HepG2 (cell line): ENCODE measurements around the gene CLIC6. TPM values are rescaled to one million over a fixed set of nuclear protein-coding genes. Genes with fewer than 3 reads are reported as not detected.

Experiments used
- ARHGAP35 ChIP-seq: sonication (generic); formaldehyde crosslinking; IDR thresholded peaks from 2 replicates; pipeline ENCODE4 v1.9.0; 2022; ENCODE audit warnings: mild to moderate bottlenecking, inconsistent platforms, moderate library complexity, missing genetic modification reagents, borderline replicate concordance
- CCAR2 ChIP-seq: fragments of 200-400 bp; formaldehyde crosslinking; optimal IDR thresholded peaks from 2 replicates; pipeline ENCODE3; 2018; ENCODE audit warnings: low read depth, mild to moderate bottlenecking, low read length, moderate library complexity
- CENPX ChIP-seq: sonication (generic); formaldehyde crosslinking; IDR thresholded peaks from 2 replicates; pipeline ENCODE4 v1.9.0; 2021; ENCODE audit warnings: mild to moderate bottlenecking, missing genetic modification reagents, moderate library complexity
- DMAP1 ChIP-seq: IDR thresholded peaks from 2 replicates; pipeline ENCODE4 v1.6.1; 2016
- EED ChIP-seq: sonication (generic); formaldehyde crosslinking; IDR thresholded peaks from 2 replicates; pipeline ENCODE4 v1.5.0; 2020; ENCODE audit warnings: mild to moderate bottlenecking, missing genetic modification reagents
- FOXA3 ChIP-seq: IDR thresholded peaks from 2 replicates; pipeline ENCODE4 v1.6.1; 2016; ENCODE audit warnings: missing genetic modification reagents, missing compliant biosample characterization
- KDM4B ChIP-seq: sonication (generic); formaldehyde crosslinking; IDR thresholded peaks from 2 replicates; pipeline ENCODE4 v1.4.0; 2020; ENCODE audit warnings: missing genetic modification reagents
- MEIS1 ChIP-seq: sonication (generic); formaldehyde crosslinking; IDR thresholded peaks from 2 replicates; pipeline ENCODE4 v1.9.0; 2021; ENCODE audit warnings: mild to moderate bottlenecking, missing genetic modification reagents, moderate library complexity, borderline replicate concordance
- PCBP2 ChIP-seq: fragments of 200-400 bp; formaldehyde crosslinking; optimal IDR thresholded peaks from 2 replicates; pipeline ENCODE3; 2018; ENCODE audit warnings: low read length, low read depth; ENCODE audit not compliant: poor library complexity, severe bottlenecking
- RARG ChIP-seq: sonication (generic); formaldehyde crosslinking; IDR thresholded peaks from 2 replicates; pipeline ENCODE4 v1.4.0; 2020; ENCODE audit warnings: low read depth, mild to moderate bottlenecking, missing genetic modification reagents
- RFX5 ChIP-seq: IDR thresholded peaks from 2 replicates; pipeline ENCODE4 v1.6.1; 2011; ENCODE audit warnings: low read depth, low read length, improper control_type of control experiment
- SOX13 ChIP-seq, 3 experiments: fragments of 450-650 bp in 1 of 3; sonication (generic) in 1 of 3; formaldehyde crosslinking in 1 of 3; IDR thresholded peaks in 2 of 3; conservative IDR thresholded peaks in 1 of 3; 2 replicates each; pipeline versions ENCODE4 v1.5.0 to v1.6.1; 2016 to 2020; ENCODE audit warnings: antibody characterized with exemption in 1 of 3, mild to moderate bottlenecking in 1 of 3, missing compliant biosample characterization in 1 of 3, missing genetic modification reagents in 1 of 3, moderate library complexity in 1 of 3
- ZNF33A ChIP-seq: sonication (generic); formaldehyde crosslinking; IDR thresholded peaks from 2 replicates; pipeline ENCODE4 v1.5.1; 2020; ENCODE audit warnings: missing genetic modification reagents, mild to moderate bottlenecking, moderate library complexity, borderline replicate concordance
- ZNF550 ChIP-seq: sonication (generic); formaldehyde crosslinking; IDR thresholded peaks from 2 replicates; pipeline ENCODE4 v1.4.0; 2020; ENCODE audit warnings: mild to moderate bottlenecking, missing genetic modification reagents, borderline replicate concordance
- ZNF747 ChIP-seq: sonication (generic); formaldehyde crosslinking; IDR thresholded peaks from 2 replicates; pipeline ENCODE4 v1.8.1; 2023; ENCODE audit warnings: missing genetic modification reagents, mild to moderate bottlenecking, borderline replicate concordance
- ZNF780A ChIP-seq: sonication (generic); formaldehyde crosslinking; IDR thresholded peaks from 2 replicates; pipeline ENCODE4 v1.8.0; 2022; ENCODE audit warnings: mild to moderate bottlenecking, missing genetic modification reagents, moderate library complexity
- ZNF816 ChIP-seq: sonication (generic); formaldehyde crosslinking; IDR thresholded peaks from 2 replicates; pipeline ENCODE4 v1.8.0; 2022; ENCODE audit warnings: missing genetic modification reagents, mild to moderate bottlenecking, borderline replicate concordance
- polyA plus RNA-seq, 8 experiments: library from polyadenylated mRNA; depleted of rRNA in 3 of 8; stranded (reverse) in 7 of 8; unstranded in 1 of 8; fragments of >200 nt; fragmentation: Illumina TruSeq in 4 of 8; extraction: Trizol in 4 of 8; gene quantifications; 2 replicates each; pipeline versions ENCODE4 v1.2.1 to v1.2.3, GENCODE V29; 2011 to 2016; ENCODE audit warnings: low read depth in 4 of 8, missing spikeins in 1 of 8, mixed read lengths in 1 of 8; ENCODE audit not compliant: insufficient read depth in 1 of 8
- total RNA-seq, 5 experiments: library from RNA; depleted of rRNA; stranded (reverse); fragments of >200 nt; fragmentation: Illumina TruSeq; extraction: Trizol; gene quantifications; 2 replicates each; pipeline ENCODE4 v1.2.3, GENCODE V29; 2016; ENCODE audit warnings: low read depth in 1 of 5
- TF ChIP-seq, protein P1 (sequence below): IDR thresholded peaks from 2 replicates; pipeline ENCODE4 v1.6.1; 2012; ENCODE audit warnings: inconsistent platforms
- TF ChIP-seq, protein P2 (sequence below): sonication (generic); formaldehyde crosslinking; IDR thresholded peaks from 2 replicates; pipeline ENCODE4 v1.5.0; 2020; ENCODE audit warnings: mild to moderate bottlenecking, missing genetic modification reagents
- TF ChIP-seq, protein P3 (sequence below): sonication (generic); formaldehyde crosslinking; IDR thresholded peaks from 2 replicates; pipeline ENCODE4 v1.4.0; 2020; ENCODE audit warnings: mild to moderate bottlenecking, missing genetic modification reagents, borderline replicate concordance
- TF ChIP-seq, protein P4 (sequence below): sonication (generic); formaldehyde crosslinking; IDR thresholded peaks from 2 replicates; pipeline ENCODE4 v1.4.0; 2020; ENCODE audit warnings: low read depth, mild to moderate bottlenecking, missing genetic modification reagents

The CLIC6 gene
- total and polyA plus RNA-seq, 2 of the 13 experiments (the other 11 are each of a cell fraction or from before 2014, with no cell fraction given), result not detected

DNA sequence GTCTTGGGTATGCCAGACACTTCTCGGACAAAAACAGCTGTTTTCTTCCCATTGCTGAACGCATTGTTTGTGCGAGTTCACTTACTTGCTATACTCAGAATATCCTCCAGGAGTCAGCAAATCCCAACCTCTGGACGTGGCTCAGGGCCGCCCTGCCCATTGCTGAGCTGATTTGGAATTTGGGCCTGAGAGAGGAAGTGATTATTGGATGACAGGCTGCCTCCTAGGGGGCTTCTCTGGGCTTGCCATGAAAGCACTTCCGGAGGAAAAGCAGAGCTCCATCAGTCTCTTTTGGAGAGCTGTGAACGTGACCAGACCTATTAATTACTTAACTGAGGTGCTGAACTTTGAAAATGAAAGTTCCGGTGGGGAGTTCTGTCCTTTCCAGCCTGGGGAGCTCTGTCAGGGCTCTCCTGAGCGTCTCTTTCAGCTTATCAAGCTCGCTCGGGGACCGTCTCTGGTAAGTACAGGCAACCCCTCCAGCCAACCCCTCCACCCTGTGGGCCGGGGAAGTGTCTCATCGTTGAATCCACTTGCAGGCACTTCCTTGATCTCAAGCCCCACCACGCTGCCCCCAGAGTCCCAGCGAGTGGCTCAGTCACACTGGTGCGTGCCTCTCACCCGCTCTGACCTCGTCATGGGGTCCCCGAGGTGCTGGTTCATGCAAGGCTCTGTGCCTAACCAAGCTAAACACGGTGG lies 76.9 kb downstream of the CLIC6 start (continued):
- no peak for TF ChIP-seq ZNF780A (CRISPR knock-in tag)
- TF ChIP-seq ZNF747, result peak; percentile 37; the same call in 1 of the 2 replicates
- no peak for TF ChIP-seq RARG (CRISPR knock-in tag)
- no peak for TF ChIP-seq ZNF550 (CRISPR knock-in tag)
- TF ChIP-seq, protein P1, sequence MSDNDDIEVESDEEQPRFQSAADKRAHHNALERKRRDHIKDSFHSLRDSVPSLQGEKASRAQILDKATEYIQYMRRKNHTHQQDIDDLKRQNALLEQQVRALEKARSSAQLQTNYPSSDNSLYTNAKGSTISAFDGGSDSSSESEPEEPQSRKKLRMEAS, result no peak; the same call in 1 of the 2 replicates
- TF ChIP-seq, protein P2, sequence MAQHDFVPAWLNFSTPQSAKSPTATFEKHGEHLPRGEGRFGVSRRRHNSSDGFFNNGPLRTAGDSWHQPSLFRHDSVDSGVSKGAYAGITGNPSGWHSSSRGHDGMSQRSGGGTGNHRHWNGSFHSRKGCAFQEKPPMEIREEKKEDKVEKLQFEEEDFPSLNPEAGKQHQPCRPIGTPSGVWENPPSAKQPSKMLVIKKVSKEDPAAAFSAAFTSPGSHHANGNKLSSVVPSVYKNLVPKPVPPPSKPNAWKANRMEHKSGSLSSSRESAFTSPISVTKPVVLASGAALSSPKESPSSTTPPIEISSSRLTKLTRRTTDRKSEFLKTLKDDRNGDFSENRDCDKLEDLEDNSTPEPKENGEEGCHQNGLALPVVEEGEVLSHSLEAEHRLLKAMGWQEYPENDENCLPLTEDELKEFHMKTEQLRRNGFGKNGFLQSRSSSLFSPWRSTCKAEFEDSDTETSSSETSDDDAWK, result no peak
- TF ChIP-seq EED (CRISPR knock-in tag), result no peak
- TF ChIP-seq MEIS1 (CRISPR knock-in tag), result no peak
- TF ChIP-seq, protein P3, sequence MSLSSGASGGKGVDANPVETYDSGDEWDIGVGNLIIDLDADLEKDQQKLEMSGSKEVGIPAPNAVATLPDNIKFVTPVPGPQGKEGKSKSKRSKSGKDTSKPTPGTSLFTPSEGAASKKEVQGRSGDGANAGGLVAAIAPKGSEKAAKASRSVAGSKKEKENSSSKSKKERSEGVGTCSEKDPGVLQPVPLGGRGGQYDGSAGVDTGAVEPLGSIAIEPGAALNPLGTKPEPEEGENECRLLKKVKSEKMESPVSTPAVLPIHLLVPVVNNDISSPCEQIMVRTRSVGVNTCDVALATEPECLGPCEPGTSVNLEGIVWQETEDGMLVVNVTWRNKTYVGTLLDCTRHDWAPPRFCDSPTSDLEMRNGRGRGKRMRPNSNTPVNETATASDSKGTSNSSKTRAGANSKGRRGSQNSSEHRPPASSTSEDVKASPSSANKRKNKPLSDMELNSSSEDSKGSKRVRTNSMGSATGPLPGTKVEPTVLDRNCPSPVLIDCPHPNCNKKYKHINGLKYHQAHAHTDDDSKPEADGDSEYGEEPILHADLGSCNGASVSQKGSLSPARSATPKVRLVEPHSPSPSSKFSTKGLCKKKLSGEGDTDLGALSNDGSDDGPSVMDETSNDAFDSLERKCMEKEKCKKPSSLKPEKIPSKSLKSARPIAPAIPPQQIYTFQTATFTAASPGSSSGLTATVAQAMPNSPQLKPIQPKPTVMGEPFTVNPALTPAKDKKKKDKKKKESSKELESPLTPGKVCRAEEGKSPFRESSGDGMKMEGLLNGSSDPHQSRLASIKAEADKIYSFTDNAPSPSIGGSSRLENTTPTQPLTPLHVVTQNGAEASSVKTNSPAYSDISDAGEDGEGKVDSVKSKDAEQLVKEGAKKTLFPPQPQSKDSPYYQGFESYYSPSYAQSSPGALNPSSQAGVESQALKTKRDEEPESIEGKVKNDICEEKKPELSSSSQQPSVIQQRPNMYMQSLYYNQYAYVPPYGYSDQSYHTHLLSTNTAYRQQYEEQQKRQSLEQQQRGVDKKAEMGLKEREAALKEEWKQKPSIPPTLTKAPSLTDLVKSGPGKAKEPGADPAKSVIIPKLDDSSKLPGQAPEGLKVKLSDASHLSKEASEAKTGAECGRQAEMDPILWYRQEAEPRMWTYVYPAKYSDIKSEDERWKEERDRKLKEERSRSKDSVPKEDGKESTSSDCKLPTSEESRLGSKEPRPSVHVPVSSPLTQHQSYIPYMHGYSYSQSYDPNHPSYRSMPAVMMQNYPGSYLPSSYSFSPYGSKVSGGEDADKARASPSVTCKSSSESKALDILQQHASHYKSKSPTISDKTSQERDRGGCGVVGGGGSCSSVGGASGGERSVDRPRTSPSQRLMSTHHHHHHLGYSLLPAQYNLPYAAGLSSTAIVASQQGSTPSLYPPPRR (CRISPR knock-in tag), result no peak
- TF ChIP-seq ZNF33A (CRISPR knock-in tag), result no peak
- TF ChIP-seq FOXA3 (CRISPR knock-in tag), result 0 out of 2 replicates have a peak, but pooled peaks have one; percentile 37
- 0 out of 2 replicates have a peak, but pooled peaks have one; percentile 29 for TF ChIP-seq DMAP1 (CRISPR knock-in tag)
- no peak for TF ChIP-seq RFX5
- no peak for TF ChIP-seq CENPX (CRISPR knock-in tag)
- no peak for TF ChIP-seq SOX13 (IDR thresholded peaks at IDR 0.05)
- peak in 1 of 2 experiments; percentile 49; a peak in 1 of 4 replicates for TF ChIP-seq SOX13 (CRISPR knock-in tag; conservative IDR thresholded peaks at IDR 0.05 in 1 of 2, IDR thresholded peaks at IDR 0.05 in 1 of 2)
- TF ChIP-seq, protein P4, sequence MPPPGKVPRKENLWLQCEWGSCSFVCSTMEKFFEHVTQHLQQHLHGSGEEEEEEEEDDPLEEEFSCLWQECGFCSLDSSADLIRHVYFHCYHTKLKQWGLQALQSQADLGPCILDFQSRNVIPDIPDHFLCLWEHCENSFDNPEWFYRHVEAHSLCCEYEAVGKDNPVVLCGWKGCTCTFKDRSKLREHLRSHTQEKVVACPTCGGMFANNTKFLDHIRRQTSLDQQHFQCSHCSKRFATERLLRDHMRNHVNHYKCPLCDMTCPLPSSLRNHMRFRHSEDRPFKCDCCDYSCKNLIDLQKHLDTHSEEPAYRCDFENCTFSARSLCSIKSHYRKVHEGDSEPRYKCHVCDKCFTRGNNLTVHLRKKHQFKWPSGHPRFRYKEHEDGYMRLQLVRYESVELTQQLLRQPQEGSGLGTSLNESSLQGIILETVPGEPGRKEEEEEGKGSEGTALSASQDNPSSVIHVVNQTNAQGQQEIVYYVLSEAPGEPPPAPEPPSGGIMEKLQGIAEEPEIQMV, result no peak
- TF ChIP-seq ZNF816 (CRISPR knock-in tag), result no peak
- TF ChIP-seq ARHGAP35 (CRISPR knock-in tag), result no peak
- no peak for TF ChIP-seq KDM4B (CRISPR knock-in tag)
- TF ChIP-seq CCAR2, result no peak
- TF ChIP-seq PCBP2, result no peak
